Measurements from ENCODE around the gene SNRNP25.
"Not testable (repeated sequence)": the region's sequence is repeated elsewhere in the genome, so short reads cannot be mapped to it uniquely, and the experiment has no call there.

SNRNP25 gene

DNA sequence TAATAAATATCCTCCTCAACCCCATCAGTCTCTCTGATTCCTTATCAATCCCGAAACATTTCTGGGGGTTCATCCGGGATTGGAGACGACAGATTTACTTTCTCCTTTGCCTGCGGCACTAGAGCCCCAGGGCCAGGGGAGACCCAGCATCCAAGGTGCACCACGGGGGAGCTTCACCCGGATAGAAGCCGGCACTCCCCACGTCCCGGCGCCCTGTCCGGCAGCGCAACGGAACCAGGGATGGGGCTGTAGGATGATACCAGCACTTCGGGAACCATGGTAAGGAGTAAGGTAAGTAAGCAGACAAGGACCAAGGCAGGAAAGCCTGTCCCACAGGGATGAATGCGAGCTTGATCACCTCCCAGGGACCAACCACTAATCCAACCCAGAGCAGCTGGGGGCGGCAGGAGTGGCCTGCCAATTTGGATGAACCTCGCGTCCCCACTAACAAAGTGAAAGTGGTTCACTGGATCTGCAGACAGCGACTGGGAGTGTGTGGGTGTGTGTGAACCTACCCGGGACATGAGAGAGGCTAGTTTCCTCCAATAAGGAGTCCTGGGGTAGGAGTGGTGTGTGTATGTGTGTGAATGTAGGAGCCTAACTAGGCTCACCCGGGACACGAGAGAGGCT lies 12.1 kb upstream of the SNRNP25 start:
- no peak for DNase-seq

DNA sequence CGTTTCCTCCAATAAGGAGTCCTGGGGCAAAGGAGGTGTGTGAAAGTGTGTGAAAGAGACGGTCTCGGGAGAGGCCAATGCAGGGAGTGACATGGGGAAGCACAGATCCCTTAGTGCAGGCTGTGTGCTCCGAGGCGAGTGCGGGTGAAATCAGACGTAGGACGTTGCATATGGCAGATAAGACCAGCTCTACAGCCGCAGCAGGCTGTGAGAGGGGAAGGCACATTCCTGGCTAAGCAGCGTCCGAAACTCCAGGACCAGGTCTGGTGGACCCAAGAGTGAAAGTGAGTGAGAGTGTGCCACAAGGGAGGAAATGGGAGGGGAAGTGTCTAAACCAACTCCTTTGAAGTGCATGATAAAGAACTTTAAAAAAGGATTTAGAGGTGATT lies 11.6 kb upstream of the SNRNP25 start:
- DNase-seq, result no peak

DNA sequence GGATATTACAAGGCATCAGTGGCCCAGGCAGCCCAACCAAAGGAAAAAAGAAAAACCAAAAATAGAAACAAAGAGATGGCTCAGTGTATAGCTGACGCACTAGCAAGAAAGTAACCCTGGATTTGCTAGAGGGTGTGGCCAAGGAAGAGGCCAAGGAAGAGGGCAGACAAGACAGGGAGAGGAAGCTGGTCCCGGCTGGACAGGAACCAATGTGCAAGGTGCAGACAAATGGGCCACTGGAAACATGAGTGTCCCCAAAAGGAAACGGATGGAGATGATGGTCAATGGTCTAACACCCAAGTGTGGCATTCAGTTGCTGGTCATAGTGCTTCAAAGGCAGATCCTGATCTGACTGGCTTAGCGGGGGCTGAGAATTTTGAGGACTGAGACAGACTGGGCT lies 10.9 kb upstream of the SNRNP25 start:
- DNase-seq, result no peak

DNA sequence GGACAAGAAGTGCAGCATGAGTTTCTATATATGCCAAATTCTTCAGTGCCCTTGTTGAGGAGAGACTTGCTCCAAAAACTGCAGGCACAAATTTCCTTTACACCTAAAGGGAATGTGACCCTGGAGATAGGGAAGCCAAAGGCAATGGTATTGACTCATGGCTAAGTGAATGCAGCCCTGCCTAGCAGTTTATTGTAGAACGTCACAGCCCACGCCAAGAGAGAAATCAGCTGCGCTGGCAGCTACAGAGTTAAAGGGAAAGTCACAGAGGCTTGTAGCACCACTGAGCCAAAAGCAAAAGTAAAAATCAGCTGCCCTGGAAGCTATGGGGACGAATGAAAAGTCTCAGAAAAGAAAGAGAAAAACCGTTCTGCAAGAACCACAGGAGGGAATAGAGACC lies 10.3 kb upstream of the SNRNP25 start:
- DNase-seq, result no peak

DNA sequence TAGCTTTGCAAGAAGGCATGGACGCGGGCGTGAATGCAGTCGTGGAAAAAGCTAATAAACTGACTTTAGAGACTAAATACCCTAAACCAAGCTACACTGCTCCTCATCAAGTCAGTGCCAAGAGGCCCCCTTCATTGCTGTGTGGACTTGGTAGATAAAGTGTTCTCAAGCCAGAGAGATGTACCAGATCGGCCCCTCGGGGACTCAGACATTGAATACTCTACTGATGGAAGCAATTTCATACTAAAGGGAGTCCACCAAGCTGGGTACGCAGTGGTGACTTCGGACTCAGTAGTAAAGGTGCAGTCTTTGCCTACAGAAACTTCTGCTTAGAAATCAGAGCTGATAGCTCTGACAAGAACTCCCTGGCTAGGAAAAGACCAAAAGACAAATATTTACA lies 9.0 kb upstream of the SNRNP25 start:
- DNase-seq, result no peak

DNA sequence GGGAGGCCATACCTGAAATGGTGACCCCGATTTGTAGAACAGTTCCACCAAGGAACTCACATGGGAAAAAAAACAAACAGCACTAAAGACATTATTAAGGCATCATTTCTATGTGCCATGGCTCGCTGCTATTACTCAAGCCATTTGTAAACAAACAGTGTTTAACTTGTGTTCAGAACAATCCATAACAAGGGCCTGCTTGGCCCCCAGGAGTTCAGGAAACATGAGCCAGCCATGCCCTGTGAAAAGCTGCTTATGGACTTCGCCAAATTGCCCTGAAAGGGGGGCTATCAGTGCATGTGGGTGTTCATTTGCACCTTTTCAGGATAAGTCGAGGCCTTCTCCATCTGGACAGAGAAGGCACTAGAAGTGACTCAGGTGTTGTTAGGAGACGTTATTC lies 8.2 kb upstream of the SNRNP25 start:
- DNase-seq, result no peak

DNA sequence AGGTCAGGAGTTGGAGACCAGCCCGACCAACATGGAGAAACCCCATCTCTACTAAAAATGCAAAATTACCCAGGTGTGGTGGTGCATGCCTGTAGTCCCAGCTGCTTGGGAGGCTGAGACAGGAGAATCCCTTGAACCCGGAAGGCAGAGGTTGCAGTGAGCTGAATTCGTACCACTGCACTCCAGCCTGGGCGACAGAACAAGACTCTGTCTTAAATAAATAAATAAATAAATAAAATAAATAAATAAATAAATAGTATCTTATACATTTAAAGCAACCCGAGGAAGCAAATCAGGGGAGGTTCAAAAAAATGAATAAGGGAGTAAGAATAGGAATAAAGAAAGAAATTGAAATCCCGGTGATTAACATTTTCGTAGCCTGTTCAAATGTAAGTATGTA lies 7.1 kb upstream of the SNRNP25 start:
- DNase-seq, result not testable (repeated sequence)

DNA sequence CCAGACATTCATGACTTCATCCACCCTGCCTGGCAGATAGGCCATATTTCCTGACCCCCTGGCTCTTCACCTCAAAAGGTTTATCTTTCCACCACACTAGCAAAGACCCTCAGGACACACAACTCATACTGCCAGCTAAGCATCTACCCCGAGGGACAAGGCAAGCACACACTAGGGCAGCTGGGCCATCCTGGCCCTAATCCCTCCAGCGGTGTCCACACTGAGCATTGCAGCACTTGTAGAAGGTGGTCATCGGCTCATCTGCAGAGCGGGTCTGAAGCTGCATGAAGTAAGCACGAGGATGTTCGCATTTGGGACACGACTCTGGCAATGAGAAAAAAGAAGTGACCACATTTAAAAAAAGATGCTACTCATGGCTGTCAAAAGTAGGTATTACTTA lies 6.4 kb upstream of the SNRNP25 start:
- DNase-seq, result no peak

DNA sequence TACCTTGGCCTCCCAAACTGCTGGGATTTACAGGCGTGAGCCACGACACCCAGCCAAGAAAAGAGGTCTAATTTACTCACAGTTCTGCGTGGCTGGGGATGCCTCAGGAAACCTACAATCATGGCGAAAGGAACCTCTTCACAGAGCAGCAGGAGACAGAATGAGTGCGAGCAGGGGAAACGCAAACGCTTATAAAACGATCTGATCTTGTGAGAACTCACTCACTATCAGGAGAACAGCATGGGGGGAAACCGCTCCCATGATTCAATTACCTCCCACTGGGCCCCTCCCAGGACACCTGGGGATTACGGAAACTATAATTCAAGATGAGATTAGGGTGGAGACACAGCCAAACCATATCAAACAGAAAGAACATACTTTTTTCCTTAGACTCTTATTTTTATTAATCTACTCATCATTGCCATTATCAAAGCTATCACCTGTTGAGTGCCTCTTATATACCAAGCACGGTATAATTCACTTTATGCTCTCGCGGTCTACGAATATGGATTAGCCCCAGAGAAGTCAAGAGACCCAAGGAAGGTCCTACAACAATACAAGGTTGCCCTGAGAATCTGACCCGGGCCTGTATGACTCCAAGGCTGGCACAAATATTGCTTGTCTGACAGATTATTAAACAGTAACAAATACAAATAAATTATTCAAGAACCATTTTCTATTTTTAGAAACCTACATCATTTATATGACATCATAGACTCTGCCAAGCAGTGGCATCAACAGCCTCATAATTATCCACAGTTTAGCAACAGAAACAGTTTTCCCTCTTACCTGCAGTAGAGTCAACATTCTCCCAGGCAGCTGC lies 2.6 kb upstream of the SNRNP25 start:
- DNase-seq, result no peak

DNA sequence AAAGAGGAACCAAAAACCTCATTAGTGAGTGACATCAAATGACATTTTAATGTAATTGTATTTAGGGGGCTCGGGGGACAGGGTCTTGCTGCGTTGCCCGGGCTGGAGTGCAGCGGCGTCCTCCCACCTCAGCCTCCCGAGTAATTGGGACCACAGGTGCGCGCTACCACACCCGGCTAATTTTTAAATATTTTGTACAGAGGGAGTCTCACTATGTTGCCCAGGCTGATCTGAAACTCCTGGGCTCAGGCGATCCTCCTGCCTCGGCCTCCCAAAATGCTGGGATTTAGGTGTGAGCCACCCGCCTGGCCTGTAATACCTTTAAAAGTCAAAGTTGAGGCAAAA lies 581 bp downstream of the SNRNP25 start:
- DNase-seq, result no peak

DNA sequence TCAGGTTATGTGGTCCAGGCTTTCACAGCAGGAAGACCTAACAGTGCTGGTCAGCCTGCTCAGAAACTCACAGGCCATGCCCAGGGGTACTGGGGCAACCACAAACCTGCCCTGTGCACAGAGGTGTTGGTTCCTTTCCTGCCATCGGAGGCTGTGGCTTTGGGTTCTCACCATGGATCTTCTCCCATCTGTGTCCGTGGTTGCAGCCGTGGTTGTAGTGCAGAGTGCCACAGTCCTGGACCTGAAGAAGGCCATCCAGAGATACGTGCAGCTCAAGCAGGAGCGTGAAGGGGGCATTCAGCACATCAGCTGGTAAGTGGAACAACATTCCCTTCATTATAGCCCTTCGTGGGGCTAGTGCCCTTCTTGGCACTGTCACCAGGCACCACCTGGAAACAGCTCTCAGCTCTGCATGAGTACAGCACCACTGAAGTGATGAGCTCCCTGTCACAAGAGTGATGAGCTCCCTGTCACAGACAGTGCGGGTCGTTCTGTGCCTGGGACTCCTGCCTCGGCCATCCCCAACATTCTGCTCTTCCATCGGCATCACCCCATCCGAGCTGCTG lies 2.0 kb downstream of the SNRNP25 start:
- DNase-seq, result no peak

DNA sequence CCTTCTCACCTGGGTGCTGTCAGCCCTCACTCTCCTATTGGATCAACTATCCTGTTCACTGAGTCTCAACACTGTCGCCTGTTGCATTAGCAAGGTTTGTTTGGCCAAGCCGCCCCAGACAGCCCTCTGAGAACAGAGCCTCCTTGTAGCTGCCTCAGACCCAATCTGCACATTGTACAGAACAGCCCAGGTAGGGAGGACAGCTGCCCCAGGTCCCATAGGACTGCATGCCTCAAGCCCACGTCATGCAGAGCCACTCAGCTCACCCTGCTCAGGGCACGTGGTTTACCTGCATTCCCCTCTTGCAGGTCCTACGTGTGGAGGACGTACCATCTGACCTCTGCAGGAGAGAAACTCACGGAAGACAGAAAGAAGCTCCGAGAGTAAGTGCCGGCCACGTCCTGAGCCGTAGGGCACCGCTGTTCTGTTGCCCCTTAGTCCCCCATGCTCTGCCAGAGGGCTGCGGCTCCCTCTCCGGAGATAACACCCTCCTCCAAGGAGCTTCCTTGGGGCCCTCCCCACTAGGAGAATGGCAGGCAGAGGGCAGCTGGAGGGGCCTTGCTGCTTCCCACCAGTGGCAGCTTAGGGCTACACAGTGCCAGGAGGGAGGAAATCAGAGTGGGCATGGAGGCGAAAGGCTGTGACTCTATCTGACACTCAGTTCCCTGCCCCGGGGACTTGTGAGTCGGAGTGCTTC lies 2.8 kb downstream of the SNRNP25 start:
- DNase-seq, result no peak

DNA sequence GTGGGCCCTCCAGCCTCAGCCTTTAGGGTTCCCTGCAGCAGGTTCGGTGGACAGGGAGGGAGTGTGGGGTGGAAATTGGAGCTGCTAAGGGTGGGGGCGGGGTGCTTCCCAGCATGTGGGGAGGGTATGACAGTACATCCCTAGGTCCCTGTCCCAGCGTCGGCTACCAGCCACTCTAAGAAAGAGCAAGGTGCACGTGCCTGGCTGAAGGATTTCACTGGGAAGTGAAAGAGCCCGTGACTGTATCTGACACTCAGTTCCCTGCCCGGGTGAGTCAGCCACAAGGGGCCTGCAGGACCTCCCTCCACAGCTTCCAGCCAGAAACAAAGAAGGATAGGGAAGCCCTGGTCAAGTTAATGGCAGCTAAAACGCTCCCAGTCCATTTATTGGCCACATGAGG lies 4.1 kb downstream of the SNRNP25 start:
- DNase-seq, result no peak

DNA sequence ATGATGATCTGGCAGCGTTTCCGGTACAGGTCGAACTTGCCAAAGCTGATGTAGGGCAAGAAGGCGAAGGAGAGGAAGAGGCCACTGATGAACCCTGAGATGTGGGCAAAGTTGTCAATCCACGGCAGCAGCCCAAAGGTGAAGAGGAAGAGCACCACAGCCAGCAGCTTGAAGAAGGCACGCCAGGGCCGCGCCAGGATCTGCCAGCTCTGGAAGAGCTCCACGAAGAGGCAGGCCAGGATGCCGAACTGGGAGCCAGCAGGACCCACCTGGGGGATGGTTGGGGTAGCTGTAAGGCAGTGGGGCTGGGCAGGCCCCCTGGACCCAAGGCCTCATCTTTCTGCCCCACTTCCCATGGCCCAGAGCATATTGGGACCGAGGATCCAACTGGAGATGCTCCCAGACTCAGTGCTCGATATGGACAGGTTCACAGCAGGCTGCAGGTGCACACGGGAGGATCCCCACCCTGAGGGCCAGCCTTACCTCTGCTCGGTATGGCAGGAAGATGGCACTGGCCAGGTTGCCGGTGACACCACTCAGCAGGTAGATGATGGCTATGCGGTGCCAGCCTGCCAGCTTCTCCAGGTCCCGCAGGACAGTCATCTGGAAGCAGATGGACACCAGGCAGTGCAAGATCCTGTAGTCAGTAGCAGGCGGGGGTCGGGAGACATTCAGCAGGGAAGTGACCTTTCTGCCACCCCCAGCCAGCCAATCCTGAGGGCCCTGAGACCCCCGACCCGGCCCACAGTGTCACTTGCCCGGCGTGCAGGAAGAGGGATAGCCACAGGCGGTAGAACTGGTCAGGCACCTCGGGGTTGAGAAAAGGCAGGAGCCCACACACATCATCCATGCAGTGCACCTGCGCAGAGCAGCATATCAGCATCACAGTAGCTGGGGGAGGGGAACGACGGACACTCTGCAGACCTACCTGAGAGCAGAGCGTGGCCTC lies 5.1 kb downstream of the SNRNP25 start:
- no peak for DNase-seq

DNA sequence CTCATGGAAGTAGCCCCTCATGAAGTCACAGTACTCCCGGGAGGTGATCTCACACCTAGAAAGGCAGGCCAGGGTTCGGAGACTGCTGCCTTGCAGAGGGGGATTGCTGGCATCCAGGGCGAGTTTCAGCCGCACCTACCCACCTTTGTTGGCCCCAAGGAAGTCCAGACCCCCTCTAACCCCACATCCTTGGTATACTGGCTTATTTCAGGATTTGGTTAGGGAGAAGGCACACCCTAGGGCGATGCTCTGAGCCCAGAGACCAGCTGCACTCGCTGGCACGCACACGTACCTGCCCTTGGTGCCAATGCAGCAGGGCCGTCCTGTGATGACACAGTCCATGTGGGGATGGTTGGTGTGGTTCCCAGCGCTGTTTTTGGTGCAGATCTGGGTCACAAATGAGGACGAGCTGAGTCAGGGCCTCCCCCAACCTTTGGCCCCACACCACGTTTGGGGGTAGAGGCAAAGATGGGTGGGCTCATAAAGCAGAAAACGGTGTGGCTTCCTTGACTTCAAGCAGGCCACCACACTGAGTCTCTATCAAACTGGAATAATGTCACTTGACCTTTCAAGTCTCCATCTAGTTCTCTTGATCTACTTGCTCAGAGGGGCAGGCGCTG lies 5.9 kb downstream of the SNRNP25 start:
- no peak for DNase-seq

DNA sequence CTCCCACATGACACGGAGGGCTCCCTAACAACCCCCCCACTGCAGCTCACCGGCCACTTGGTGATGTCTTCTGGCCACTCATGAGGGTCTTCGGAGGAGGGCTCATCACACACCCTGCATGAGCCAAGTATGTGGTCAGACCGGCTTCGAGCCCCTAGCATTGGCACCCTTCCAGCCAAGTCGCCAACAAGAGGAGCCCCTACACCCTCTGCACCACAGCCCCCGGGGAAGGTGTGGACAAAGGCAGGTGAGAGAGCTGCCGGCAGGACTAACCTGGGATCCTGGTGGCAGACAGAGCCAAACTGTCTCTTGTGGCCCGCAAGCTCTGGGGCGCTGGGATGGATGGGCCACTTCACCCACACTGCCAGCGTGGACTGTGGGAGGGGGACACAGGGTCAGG lies 6.5 kb downstream of the SNRNP25 start:
- no peak for DNase-seq

DNA sequence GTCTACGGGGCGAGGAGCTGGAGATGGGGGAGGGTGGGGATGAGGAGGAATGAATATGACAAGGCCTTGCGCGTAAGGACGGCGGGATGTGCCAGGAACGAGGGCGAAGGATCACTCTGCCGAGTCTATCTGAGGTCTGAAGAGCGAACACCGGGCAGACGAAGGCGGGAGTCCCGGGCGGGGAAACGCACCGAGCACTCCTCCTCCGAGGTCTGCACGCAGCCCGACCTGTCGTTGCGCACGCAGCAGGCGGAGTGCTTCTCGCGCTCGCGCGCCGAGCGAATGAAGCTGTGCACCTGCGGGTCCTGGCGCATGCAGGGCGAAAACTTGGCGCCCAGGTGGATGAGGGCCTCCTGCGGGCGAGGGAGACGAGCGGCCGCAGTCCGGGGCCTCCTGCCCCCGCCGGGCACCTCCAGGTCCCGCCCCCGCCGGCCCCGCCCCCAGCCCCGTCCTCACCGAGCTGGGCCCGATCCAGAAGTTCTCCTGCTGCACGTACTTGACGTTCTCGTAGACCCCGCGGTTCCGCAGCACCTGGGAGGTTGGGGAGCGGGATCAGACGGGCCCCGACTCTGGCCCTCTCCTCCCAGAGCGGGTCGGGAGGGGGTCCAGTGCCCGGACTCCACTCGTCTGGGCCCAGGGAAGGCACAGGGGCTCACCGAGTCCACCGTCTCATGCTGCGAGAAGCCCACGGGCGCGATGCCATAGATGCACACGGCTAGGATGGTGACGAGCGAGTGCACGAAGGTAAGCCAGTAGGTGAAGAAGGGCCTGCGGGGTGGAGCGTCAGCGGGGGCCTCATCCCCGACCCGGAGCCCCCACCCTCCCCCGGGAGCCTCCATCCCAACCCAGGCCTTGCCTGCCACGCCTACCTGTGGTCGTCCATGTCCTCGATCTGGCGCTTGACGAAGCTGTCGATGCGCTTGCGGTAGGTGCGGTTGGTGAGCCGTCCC lies 7.6 kb downstream of the SNRNP25 start:
- DNase-seq, result no peak

DNA sequence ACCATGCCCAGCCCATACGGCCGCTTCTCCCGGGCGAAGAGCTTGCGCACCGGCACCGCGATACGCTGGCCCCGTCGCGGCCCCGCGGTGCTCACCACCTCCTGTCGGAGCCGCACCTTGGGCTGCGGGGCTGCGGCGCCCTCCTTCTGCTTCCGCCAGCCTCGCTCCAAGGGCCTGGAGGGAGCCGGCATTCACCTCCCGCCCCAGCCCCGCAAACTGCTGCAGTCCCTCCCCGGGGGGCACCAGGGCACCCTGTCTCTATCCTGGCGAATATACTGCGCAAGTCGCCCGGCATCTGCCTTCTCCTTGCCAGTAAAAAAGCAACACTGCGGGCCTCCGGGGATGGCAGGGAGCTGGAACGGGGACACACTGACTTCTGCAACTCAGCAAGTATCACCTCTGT lies 8.3 kb downstream of the SNRNP25 start:
- no peak for DNase-seq

DNA sequence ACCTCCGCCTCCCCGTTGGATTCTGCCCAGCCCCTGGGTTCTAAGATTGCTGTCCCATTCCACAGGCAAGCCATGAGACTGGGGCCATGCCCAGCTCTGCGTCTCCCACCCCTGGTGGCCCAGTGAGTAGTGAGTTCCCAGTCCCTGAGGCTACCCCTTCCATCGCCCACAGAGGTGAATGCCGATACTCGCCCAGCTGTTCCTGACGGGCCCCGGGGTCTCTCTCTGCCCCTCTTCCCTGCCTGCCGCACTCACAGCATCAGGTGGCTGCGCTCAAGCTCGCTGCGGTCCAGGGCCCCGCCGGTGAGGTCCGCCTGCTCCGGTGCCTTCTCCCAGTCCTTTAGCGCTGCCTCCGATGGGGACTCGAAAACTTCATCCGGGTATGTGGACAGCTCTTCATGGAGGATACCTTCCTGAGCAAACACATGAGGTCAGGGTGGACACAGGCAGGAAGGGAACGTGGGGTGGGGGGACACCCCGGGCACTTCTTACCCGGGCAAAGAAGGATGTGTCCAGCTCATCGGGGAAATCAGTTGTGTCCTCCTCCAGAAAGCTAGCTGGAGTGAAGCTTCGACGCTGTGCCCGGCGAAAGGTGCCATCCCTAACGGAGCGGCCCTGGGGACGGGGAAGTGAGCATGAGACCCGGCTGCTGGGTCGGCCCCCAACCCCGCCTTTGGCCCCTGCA lies 8.8 kb downstream of the SNRNP25 start:
- no peak for DNase-seq
